Measurements from ENCODE around the gene NOTCH1.

- TF ChIP-seq CTCF (conservative IDR thresholded peaks at IDR 0.05; ENCODE audit: low read length) (no peak), EZH2phosphoT487 (IDR thresholded peaks at IDR 0.05; ENCODE audit: borderline replicate concordance, low read depth, low read length) (no peak)
Measured at GRCh38 chr9:136447173-136447778, 98.6 kb downstream of the NOTCH1 start.
